Esophagus squamous epithelium (tissue), 5 donors: ENCODE measurements around the gene TASL. TPM values are rescaled to one million over a fixed set of nuclear protein-coding genes. Genes with fewer than 3 reads are reported as not detected.

Experiments
- DNase-seq: peaks from one replicate; lab custom pipeline; 2025; lab: John Stamatoyannopoulos, UW
- H3K27ac ChIP-seq, 4 donors: fragments of 200-600 bp; sonication (generic); one replicate each; pipeline ENCODE4 v1.5.1; 2016 to 2019; ENCODE audit warnings: mild to moderate bottlenecking in 1 of 4
- H3K27me3 ChIP-seq, 4 donors: fragments of 200-600 bp; sonication (generic); 1 replicate in 3 of 4; 2 replicates in 1 of 4; pipeline versions ENCODE4 v1.5.1 to v1.6.0; 2017 to 2021; ENCODE audit warnings: antibody characterized with exemption in 1 of 4
- H3K36me3 ChIP-seq, 3 donors: fragments of 200-600 bp; sonication (generic); one replicate each; pipeline ENCODE4 v1.5.1; 2016 to 2019
- H3K4me1 ChIP-seq, 3 donors: fragments of 200-600 bp; sonication (generic); one replicate each; pipeline ENCODE4 v1.5.1; 2017 to 2019
- H3K4me3 ChIP-seq, 4 donors: fragments of 200-600 bp; sonication (generic); 1 replicate in 3 of 4; 2 replicates in 1 of 4; pipeline ENCODE4 v1.5.1; 2016 to 2019; ENCODE audit warnings: mild to moderate bottlenecking in 2 of 4, moderate library complexity in 1 of 4
- H3K9me3 ChIP-seq, 3 donors: fragments of 200-600 bp; sonication (generic); one replicate each; pipeline ENCODE4 v1.5.1; 2016 to 2019
- CTCF ChIP-seq, 6 experiments: fragments of 450-650 bp in 4 of 6; fragments of 200-600 bp in 2 of 6; sonication (generic) in 2 of 6; IDR thresholded peaks; one replicate each; pipeline ENCODE4 v1.5.1; 2016 to 2019; ENCODE audit warnings: antibody characterized with exemption in 6 of 6, mild to moderate bottlenecking in 4 of 6, moderate library complexity in 4 of 6
- POLR2A ChIP-seq, 4 donors: fragments of 450-650 bp; IDR thresholded peaks; one replicate each; pipeline ENCODE4 v1.6.1; 2017; ENCODE audit warnings: antibody characterized with exemption in 4 of 4, mild to moderate bottlenecking in 4 of 4, moderate library complexity in 3 of 4
- WGBS, 2 donors: methylation state at CpG; one replicate each; pipeline ENCODE4 v1.1.5; 2018; 5-methylcytosine and 5-hydroxymethylcytosine counted together
- intact Hi-C: fragments of 100-400 bp; cut with DNase I; formaldehyde crosslinking; loops from one replicate; pipeline ENCODE4 v1.15.0; 2022
- total RNA-seq, 4 donors: library from RNA; depleted of rRNA; stranded (reverse); fragments of >200 nt; gene quantifications; one replicate each; pipeline ENCODE4 v1.1.0, GENCODE V29; 2016
- donor health status: DM: yes; HTN: yes; CAD: no.

Gene TASL
- total RNA-seq, 4 donors from 2014 or later = 0.31 to 1.6 (median 0.57) TPM; not detected in 1

- Histone ChIP-seq H3K4me1 (no peaks in the 10 kb centered on the region), H3K27me3 (no peaks in the 10 kb centered on the region), H3K9me3 (no peaks in the 10 kb centered on the region), H3K4me3 (no peak overlapping the region), H3K27ac (no peak overlapping the region), H3K36me3 (no peaks in the 10 kb centered on the region)
- no peak for TF ChIP-seq CTCF (IDR thresholded peaks at IDR 0.05)
- no peak for TF ChIP-seq POLR2A (IDR thresholded peaks at IDR 0.05)
- no peak for DNase-seq
- WGBS, 2 donors = 35 to 56% methylated on average over 3 of the region's 3 CpGs
- intact Hi-C loops = no loop called here
These were observed 15.3 kb upstream of the TASL start for GRCh38 chrX:30592831-30593230.

GRCh38 chrX:30590368-30590767 is 12.8 kb upstream of the TASL start:
- Histone ChIP-seq H3K27me3 (no peaks in the 10 kb centered on the region), H3K4me3 (no peak overlapping the region), H3K4me1 (no peaks in the 10 kb centered on the region), H3K9me3 (no peaks in the 10 kb centered on the region), H3K27ac (no peak overlapping the region), H3K36me3 (no peaks in the 10 kb centered on the region)
- no peak for DNase-seq
- no peak for TF ChIP-seq POLR2A (IDR thresholded peaks at IDR 0.05)
- no peak for TF ChIP-seq CTCF (IDR thresholded peaks at IDR 0.05)
- 64 to 68% methylated on average over 3 of the region's 3 CpGs for WGBS, 2 donors
- intact Hi-C loops = no loop called here

- Histone ChIP-seq H3K36me3 (no peaks in the 10 kb centered on the region), H3K27ac (no peak overlapping the region)
- 63 to 65% methylated on average over 5 of the region's 5 CpGs for WGBS, 2 donors
These were observed 11.8 kb upstream of the TASL start for GRCh38 chrX:30589146-30589888.

GRCh38 chrX:30586516-30586915 is 8.9 kb upstream of the TASL start:
- no peak for DNase-seq
- no peak overlapping the region for H3K27ac ChIP-seq
- H3K4me1 ChIP-seq = no peaks in the 10 kb centered on the region
- no peaks in the 10 kb centered on the region for H3K27me3 ChIP-seq
- H3K36me3 ChIP-seq = no peaks in the 10 kb centered on the region
- 37 to 88% methylated on average over 1 of the region's 1 CpG for WGBS, 2 donors
- no peak overlapping the region for H3K4me3 ChIP-seq
- intact Hi-C loops = no loop called here
- no peaks in the 10 kb centered on the region for H3K9me3 ChIP-seq
- no peak for TF ChIP-seq CTCF (IDR thresholded peaks at IDR 0.05)
- no peak for TF ChIP-seq POLR2A (IDR thresholded peaks at IDR 0.05)

More at GRCh38 chrX:30589146-30589888, 11.8 kb upstream of the TASL start:
- no peaks in the 10 kb centered on the region for H3K9me3 ChIP-seq
- DNase-seq = no peak
- TF ChIP-seq POLR2A (IDR thresholded peaks at IDR 0.05) = no peak
- H3K4me1 ChIP-seq = no peaks in the 10 kb centered on the region
- H3K4me3 ChIP-seq = no peak overlapping the region
- no peaks in the 10 kb centered on the region for H3K27me3 ChIP-seq
- intact Hi-C loops = no loop called here

GRCh38 chrX:30582664-30583063 is 5.1 kb upstream of the TASL start:
- no peak overlapping the region for H3K4me3 ChIP-seq
- intact Hi-C loops = no loop called here
- no peak for DNase-seq
- H3K27me3 ChIP-seq = no peaks in the 10 kb centered on the region
- H3K9me3 ChIP-seq = no peaks in the 10 kb centered on the region
- no peak overlapping the region for H3K27ac ChIP-seq
- no peak for TF ChIP-seq POLR2A (IDR thresholded peaks at IDR 0.05)
- TF ChIP-seq CTCF (IDR thresholded peaks at IDR 0.05) = no peak
- no peaks in the 10 kb centered on the region for H3K36me3 ChIP-seq
- no peaks in the 10 kb centered on the region for H3K4me1 ChIP-seq
- 79 to 89% methylated on average over 6 of the region's 6 CpGs for WGBS, 2 donors
